ENCODE measurements around the gene CENPP.

GRCh38 chr9:92402826-92403745 lies 77.3 kb downstream of the CENPP start:
- no peak for TF ChIP-seq POLR2A (IDR thresholded peaks at IDR 0.05; ENCODE audit: low read depth, low read length)
- TF ChIP-seq POLR2AphosphoS5 (IDR thresholded peaks at IDR 0.05; ENCODE audit: low read depth, low read length) = no peak
- TF ChIP-seq TAF1 (IDR thresholded peaks at IDR 0.05; ENCODE audit: low read depth, low read length) = no peak
- TF ChIP-seq SPI1 (IDR thresholded peaks at IDR 0.05; ENCODE audit: low read depth, low read length) = no peak
- TF ChIP-seq POU2F2 (IDR thresholded peaks at IDR 0.05; ENCODE audit: low read depth, low read length) = no peak
- TF ChIP-seq PAX5 (IDR thresholded peaks at IDR 0.05; ENCODE audit: insufficient read depth, low read length, severe bottlenecking) = no peak
